GM21367 (cell line): ENCODE data around the gene DIP2C.
"Not testable (repeated sequence)": the region's sequence is repeated elsewhere in the genome, so short reads cannot be mapped to it uniquely, and the experiment has no call there.

Experiments used
- ATAC-seq: cut with Tn5 transposase; IDR thresholded peaks from one replicate; pipeline ENCODE4 v1.9.1; 2021; ENCODE audit not compliant: unreplicated experiment

The DIP2C gene

DNA sequence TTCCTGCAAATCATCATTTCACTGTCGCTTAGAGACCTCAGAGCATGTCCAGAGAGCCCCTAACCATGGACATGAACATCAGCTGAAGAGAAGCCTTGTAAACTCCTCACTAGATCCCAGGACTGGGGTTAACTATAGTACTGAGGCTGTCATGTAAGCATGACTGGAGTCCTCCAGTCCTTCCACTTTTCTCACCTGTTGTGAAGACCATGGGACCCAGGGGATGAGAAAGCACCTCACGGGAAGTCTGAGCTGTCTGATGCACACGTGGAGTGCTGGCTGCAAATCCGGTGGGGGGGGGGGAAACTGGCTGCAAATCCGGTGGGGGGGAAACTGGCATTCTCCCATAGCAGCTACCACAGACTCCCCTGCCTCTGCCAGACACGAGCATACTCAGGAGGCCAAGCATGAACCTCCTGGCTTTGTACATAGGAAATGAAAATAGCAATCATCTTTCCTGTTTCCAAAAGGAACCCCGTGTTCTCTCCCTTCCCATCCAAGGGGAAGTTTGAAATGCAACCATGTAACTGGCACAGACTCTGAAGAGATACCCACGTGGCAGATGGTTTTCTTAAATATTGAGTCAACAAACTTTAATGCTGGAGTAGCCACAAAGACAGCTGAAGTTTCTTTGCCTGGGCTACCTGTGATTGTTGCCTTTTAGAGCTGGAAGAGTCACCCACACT lies 292.8 kb downstream of the DIP2C start:
- no peak for ATAC-seq

DNA sequence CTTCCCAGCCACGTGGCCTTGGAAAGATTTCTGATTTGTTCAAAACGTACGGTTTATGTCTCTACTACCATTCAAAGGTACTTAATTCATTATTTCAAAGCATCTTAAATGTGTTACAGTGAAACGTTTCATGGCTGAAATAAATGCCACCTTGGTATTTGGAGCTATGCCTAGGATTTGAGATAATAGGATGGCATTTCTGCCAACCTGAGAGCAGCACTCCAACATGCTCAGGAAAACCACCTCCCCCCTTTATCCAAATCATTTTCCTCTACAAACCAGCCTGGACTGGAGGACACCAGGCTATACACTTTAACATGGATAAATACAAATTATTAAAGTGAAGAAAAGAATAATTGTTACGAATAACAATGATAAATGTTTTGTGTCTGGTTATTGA lies 293.4 kb downstream of the DIP2C start:
- no peak for ATAC-seq

DNA sequence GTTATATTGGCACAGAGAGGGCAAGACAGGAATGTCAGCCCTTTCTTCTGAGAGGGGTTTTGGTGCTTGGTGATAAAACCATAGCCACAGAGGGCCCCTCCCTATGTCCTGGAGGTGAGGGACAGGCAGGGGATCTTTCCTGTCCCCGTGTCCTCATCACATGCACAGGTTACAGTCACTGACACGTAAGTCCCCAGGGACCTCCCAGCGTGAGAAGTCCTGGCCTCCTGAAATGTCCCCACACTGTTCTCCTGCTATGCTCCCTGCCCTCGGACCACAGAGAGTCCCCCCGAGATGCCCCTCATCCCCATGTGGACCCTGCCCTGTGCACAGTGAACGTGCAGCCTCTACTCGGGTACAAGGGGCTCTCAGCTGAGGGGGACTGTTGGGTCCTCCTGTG lies 293.8 kb downstream of the DIP2C start:
- no peak for ATAC-seq

DNA sequence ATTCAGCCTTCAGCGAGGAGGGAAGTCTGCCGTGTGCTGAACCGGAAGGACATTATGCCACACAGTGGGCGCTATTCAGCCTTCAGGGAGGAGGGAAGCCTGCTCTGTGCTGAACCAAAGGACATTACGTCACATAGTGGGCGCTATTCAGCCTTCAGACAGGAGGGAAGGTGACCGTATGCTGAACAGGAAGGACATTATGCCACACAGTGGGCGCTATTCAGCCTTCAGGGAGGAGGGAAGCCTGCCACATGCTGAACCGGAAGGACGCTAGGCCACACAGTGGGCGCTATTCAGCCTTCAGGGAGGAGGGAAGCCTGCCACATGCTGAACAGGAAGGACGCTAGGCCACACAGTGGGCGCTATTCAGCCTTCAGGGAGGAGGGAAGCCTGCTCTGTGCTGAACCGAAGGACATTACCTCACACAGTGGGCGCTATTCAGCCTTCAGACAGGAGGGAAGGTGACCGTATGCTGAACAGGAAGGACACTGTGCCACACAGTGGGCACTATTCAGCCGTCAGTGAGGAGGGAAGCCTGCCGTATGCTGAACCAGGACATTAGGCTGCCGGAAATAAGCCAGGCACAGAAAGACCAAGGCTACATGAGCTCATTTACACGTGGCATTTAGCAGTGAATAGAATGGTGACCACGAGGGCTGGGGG lies 294.9 kb downstream of the DIP2C start:
- not testable (repeated sequence) for ATAC-seq

DNA sequence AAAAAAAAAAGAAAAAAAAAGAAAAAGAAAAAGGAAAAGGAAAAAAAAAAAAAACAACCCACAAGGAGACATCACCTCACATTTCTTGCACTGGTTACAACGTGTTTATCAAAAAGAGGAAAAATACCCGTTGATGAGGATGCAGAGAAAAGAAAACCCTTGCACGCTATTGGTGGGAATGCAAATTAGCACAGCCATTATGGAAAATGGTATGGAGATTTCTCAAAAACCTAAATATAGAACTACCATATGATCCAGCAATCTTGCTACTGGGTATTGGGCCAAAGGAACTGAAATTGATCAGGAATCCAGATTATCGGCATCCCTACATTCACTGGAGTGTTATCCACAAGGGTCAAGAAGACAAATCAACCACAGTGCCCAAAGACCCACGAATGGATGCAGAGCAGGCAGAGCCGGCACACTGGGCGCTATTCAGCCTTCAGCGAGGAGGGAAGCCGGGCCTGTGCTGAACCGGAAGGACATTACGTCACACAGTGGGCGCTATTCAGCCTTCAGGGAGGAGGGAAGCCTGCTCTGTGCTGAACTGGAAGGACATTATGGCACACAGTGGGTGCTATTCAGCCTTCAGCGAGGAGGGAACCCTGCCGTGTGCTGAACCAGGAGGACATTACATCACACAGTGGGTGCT lies 295.6 kb downstream of the DIP2C start:
- ATAC-seq: no peak

DNA sequence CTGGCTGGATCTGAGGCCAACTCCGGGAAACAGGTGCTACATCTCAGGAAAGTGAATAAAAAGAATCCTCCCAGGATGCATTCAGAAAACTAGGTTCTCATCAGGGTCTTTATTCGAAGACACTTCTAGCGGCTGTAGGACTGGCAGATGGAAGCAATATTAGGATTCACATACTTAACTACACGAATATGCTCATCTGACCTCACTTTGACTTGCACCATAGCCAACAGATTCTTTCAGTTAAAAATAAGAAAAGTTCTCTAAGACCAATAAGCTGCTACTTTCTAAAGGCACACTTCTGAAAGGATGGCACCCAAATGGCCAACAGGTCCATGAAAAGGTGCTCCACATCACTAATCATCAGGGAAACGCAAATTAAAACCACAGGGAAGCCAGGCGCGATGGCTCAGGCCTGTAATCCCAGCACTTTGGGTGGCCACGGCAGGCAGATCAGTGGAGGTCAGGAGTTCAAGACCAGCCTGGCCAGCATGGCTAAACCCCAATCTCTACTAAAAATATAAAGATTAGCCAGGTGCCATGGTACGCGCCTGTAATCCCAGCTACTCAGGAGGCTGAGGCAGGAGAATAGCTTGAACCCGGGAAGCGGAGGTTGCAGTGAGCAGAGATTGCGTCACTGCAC lies 296.2 kb downstream of the DIP2C start:
- no peak for ATAC-seq

DNA sequence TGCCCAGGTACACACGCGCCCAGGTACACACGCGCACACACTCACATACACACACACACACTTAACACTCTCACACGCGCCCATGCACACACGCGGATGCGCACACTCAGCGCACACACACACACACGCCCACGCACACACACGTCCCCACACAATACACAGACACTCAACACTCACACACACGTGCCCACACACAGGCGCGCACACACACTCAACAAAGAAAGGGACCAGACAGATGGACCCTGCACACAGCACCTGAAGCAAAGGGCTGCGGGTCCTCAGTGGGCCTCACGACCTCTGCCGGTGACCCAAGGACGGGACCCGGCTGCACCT lies 296.8 kb downstream of the DIP2C start:
- no peak for ATAC-seq

DNA sequence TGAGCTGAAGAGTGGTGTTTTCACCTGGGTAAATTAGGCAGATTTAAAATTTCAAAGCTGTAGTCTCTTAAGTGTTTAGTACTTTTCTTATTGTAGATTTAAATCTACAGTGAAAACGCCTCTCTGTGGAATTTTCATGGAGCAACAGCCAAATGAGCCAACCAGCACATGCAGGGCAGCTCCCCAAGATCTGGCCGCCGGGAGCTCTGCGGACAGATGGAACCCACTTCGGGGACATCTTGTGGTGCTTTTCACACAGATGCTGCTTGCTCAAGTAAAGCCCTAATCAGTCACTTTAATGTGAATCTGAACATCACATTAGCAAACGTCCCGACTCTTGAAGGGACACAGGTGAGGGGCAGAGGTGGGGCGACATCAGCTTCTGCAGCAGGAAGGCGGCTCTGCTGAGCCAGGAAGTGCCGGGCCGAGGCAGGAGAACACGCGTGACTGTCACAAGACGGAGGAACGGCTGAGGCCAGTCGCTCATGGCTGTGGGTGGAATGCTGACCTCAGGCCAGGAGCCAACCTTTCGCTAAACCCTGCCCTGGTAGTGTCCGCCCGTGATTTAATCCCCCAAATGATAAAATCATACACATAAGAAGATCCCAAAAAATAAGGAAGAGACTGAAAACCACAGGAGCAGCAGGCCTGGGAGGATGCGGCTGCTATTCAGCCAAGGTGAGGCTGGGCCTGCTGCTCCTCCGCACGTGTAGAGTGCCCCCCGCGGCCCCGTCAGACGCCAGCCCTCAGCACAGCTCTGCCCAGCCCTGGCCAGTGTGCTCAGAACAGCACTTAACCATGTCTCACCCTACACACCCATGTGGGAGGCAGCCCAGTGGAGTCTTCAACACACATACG lies 297.4 kb downstream of the DIP2C start:
- ATAC-seq: no peak

DNA sequence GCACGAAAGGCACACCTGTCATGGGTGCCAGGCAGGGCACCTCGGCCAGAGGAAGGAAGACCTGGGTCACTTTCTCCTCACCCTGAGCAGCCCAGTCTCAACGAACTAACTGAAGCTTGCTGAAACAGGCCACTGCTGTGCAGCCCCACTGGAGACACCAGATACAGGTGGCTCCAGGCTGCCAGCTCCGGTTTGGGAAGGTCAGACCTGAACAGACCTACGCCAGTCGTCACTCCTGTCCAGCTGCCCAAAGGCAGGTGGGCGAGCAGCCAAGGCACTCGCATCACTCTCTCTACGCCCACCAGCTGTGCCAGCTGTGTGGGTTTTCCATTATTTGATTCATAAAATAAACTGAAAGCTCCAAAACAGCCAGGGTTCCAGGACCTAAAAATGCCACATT lies 298.2 kb downstream of the DIP2C start:
- ATAC-seq: no peak

DNA sequence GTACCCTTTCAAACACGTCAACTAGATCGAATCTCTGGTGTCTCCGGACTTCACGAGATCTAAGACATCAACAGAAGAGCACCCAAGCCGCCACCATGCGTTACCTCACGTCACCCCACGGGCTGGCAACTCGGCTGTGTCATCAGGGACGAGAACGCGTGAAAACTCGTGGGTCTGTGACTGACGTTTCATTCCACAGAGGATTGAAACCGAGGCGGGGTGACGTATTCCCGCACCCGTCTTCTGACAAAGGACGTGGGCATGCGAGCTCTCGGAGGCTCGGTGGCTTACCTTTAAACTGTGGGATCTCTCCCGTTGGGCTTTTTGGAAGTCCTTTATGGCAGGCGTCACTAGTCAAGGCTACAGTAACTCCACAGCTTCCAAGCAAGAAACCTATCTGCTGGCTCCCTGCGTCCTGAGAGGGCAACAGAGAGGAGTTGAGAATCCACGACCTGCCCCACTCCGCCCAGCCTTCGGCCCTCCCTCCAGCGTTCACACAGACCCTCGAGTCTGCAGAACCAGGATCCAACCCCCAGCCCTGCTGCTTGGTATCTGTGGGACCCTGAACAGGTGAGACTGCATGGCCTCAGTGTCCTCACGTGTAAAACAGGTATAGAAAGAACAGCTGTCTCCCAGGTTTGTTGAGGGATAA lies 298.9 kb downstream of the DIP2C start:
- ATAC-seq: no peak

DNA sequence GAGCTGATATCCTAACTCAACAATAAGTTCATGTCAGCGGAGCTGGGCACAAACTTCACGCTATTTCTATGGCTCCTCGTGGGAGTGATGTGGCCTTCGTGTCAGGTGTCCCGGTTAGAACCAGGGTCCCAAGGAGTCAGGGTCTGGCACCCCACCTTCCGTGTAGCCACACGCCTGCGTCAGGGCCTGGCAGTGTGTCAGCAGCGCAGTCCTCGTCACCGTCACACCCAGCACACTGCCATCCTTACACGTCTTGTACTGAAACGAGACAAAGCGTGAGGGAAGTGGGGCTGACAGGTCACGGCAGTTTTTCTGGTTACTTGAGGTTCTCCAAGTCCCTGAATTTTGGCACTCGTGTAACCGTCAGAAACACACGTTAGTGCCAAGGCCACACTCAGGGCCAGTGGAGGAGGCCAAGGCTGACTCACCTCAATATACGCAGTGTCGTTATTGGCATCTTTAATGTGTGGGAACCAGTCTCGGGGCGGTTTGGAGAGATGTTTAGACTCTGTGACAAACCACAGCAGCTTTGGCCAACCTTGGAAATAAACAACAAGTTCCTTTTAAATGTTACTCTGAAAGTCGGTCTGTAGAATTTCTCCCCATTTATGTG lies 299.5 kb downstream of the DIP2C start:
- ATAC-seq: no peak

DNA sequence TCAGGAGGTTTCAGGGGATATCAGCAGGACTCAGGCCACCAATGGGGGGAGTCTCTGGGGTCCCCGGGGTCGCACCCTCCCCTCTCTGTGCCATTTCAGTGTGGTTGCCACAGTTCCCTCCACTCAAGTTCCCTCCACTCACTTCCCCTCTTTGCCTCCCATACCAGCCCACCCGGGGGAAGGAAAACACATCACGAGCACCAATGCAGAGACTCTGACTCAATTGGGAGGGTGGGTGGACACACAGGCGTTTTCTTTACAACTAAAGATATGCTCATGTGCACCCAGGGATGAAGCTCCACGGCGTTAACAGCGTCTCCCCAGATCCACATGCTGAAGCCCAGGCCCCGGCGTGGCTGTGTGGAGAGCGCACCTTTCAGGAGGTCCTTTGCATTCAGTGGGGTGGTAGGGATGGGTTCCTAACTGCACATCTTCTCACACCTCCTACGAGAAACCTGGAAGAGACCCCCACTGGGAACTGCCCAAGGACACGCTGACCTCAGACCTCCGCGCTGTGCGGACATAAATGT lies 300.1 kb downstream of the DIP2C start:
- ATAC-seq: no peak

DNA sequence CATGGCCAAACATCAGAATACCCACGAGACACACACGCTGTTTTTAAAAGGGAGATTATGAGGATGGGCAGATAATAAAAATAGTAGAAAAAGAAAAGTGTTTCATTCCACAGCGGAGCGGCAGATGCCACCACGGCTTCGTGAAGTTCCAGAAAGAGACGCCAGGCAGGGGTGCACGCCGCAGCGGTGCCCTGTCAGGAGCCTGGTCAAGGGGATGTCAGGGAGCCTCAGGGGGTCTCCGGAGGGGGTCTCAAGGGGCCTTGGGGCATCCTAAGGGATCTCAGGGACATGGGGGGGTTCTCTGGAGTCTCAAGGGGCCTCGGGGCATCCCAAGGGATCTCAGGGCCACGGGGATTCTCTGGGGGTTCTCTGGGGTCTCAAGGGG lies 300.8 kb downstream of the DIP2C start:
- ATAC-seq: no peak

DNA sequence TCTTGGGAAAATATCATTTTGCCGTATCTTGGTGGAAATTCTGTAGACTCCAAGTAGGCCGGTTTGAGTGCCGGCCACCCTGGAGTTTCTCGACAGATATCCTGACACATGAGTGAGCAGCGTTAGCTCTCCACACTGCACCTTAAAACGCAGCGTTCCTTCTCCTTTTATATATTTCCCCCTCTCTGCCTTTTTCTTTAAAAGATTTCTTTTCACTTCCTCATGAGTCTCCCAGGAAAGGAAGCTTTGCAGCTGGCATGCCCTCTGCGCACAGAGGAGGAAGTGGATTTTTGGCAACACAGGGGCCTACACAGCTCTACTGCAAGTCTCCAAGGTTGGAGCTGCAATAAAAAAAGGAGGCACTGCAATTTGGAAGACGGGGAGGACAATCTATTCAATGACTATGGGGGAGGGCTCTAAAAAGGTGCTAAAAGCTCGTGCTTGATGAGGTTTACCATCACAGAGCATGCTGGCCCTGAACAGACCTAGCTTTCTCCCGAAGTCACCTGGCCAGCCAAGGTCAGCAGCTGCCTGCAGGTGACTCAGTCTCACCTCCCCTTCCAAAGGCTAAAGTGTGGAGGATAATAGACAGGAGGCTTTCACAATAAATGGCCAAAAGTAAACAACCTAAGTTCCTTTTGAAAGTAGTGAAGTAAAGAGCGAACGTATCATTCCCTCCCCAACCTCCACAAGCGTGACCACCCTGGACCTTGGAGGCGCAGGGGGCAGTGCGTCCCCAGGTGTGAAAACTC lies 301.4 kb downstream of the DIP2C start:
- no peak for ATAC-seq

DNA sequence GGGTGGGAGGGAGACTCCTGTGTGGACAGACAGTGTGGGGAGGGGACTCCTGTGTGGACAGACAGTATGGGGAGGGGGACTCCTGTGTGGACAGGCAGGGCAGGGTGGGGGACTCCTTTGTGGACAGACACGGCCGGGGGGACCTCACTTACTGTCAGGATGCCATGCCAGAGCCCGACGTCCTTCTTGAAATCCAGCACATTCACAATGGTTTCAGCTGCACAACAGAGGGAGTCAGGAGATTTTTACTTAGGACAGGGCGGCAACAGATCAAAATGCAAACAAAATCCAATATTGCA lies 301.9 kb downstream of the DIP2C start:
- ATAC-seq: no peak

DNA sequence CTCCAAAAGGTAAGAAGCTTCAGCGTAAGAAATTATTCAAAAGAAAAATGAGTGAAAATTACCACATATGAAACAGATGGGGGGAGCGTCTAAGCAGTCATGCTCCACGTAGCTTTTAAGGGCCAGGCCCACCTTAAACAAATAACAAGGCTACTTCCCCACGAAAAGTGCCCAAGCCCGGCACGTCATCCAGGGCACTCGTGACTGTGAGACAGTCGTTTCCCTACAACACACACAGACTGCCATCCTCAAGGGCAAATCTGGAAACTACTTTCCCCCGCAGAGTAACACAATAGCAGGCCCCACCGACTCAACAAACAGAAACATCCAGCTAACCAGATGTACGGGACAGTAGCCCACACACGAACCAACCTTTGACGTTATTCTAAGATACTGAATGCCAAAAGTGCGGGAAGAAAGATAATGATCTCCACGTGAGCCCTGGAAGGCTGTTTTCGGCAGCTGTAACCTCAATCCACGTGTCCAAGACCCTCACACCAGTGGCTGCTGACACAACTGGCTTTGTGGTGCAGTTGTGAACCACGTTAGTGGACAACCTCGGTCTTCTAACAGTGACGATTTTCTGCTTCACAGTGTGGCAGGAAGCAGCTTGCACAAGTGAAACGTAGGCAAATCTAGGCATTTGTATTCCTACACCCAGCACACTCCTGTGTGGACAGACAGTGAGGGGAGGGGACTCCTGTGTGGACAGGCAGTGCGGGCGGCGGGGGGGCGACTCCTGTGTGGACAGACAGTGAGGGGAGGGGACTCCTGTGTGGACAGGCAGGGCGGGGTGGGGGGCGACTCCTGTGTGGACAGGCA lies 302.5 kb downstream of the DIP2C start:
- no peak for ATAC-seq

DNA sequence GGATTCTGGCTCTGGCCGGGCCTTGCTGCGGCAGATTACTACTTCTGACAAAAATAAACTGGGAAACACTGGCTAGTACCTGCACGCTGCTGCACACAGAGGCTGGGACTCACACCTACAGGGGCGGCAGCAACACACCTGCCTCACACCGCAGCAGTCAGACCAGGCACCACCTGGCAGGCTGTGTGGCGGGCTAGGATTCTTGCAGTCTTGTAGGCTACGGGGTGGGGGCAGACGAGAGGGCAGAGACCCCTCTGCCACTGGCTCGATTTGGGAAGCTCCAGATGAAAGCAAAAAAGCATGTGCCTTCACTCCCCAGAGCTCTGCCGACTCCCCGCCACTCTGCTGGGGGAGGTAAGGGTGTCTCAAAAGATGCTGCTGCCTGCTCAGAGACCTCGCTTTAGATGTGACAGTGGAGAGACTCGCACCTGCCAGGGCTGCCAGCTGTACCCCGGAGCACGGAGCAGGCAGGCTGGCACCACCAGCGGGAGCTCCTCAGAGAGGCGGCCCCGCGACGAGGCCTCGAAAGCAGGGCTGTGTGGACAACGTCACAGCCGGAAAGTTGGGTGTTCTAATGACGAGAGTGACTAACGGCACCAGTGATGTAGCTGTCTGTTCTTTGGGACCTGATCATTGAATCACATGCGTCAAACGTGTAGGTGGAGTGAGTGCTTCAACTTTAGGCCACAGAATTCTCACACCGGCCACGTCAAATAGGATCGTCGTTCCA lies 303.7 kb downstream of the DIP2C start:
- no peak for ATAC-seq
